Lung (tissue), 12 donors: Measurements from ENCODE around the gene GRXCR2. TPM values are rescaled to one million over a fixed set of nuclear protein-coding genes. Genes with fewer than 3 reads are reported as not detected.
"Not testable (repeated sequence)": the region's sequence is repeated elsewhere in the genome, so short reads cannot be mapped to it uniquely, and the experiment has no call there.

Experiments used
- ATAC-seq: fragments of 200-7000 bp; cut with Tn5 transposase; one replicate; pipeline ENCODE4 v1.9.1; 2020; ENCODE audit warnings: moderate number of reproducible peaks; ENCODE audit not compliant: insufficient read depth, low FRiP score
- DNase-seq, 3 donors: peaks; one replicate each; pipeline ENCODE4 v3.0.0-alpha.2; 2013 to 2017
- H3K27ac ChIP-seq, 2 donors: one replicate each; pipeline ENCODE4 v1.5.1; 2013; ENCODE audit warnings: mild to moderate bottlenecking in 2 of 2, moderate library complexity in 2 of 2, control low read depth in 1 of 2, inconsistent platforms in 1 of 2, low read depth in 1 of 2, low read length in 1 of 2
- H3K27me3 ChIP-seq, 3 donors: one replicate each; pipeline ENCODE4 v1.5.1; 2013; ENCODE audit warnings: low read length in 2 of 3; ENCODE audit not compliant: control insufficient read depth in 3 of 3, insufficient read depth in 3 of 3
- H3K36me3 ChIP-seq, 4 donors: one replicate each; pipeline ENCODE4 v1.5.1; 2013; ENCODE audit warnings: low read length in 4 of 4, mild to moderate bottlenecking in 1 of 4, moderate library complexity in 1 of 4; ENCODE audit not compliant: control insufficient read depth in 4 of 4, insufficient read depth in 4 of 4
- H3K4me1 ChIP-seq, 5 donors: one replicate each; pipeline ENCODE4 v1.5.1; 2013; ENCODE audit warnings: low read length in 5 of 5, mild to moderate bottlenecking in 2 of 5, moderate library complexity in 1 of 5; ENCODE audit not compliant: control insufficient read depth in 5 of 5, insufficient read depth in 5 of 5
- H3K4me3 ChIP-seq: one replicate; pipeline ENCODE4 v1.5.1; 2013; ENCODE audit warnings: mild to moderate bottlenecking, control low read depth, moderate library complexity
- H3K9ac ChIP-seq, 2 donors: one replicate each; pipeline ENCODE4 v1.5.1; 2013; ENCODE audit warnings: low read length in 2 of 2, control low read depth in 1 of 2; ENCODE audit not compliant: insufficient read depth in 1 of 2
- H3K9me3 ChIP-seq, 4 donors: one replicate each; pipeline ENCODE4 v1.5.1; 2013; ENCODE audit warnings: low read length in 3 of 4, mild to moderate bottlenecking in 1 of 4, moderate library complexity in 1 of 4; ENCODE audit not compliant: control insufficient read depth in 4 of 4, insufficient read depth in 3 of 4
- WGBS, 2 donors: extraction: QIAGEN DNeasy Blood & Tissue Kit; methylation state at CpG; one replicate each; pipeline ENCODE4 v1.1.7; 2013; 5-methylcytosine and 5-hydroxymethylcytosine counted together
- polyA plus RNA-seq, 2 donors: library from polyadenylated mRNA; stranded (reverse); fragments of 200-250 nt; gene quantifications; one replicate each; pipeline ENCODE4 v1.2.1, GENCODE V29; 2013
- total RNA-seq, 2 donors: library from RNA; depleted of rRNA in 1 of 2; stranded (reverse); fragments of >200 nt in 1 of 2; gene quantifications; one replicate each; pipeline ENCODE4 v1.2.1, GENCODE V29; 2014 to 2021
- TF ChIP-seq, protein P1 (sequence below): IDR thresholded peaks from 2 replicates; pipeline ENCODE4 v1.5.1; 2012; ENCODE audit warnings: mild to moderate bottlenecking; ENCODE audit errors: control extremely low read depth, extremely low read depth
- donor health status: control.
- donor health status: control.
- donor health status: Bipolar disorder and iron deficiency.
- donor health status: healthy.
- donor health status: DM: yes; HTN: yes; CAD: no.

GRXCR2 gene
- total and polyA plus RNA-seq, 4 donors, result not detected

DNA sequence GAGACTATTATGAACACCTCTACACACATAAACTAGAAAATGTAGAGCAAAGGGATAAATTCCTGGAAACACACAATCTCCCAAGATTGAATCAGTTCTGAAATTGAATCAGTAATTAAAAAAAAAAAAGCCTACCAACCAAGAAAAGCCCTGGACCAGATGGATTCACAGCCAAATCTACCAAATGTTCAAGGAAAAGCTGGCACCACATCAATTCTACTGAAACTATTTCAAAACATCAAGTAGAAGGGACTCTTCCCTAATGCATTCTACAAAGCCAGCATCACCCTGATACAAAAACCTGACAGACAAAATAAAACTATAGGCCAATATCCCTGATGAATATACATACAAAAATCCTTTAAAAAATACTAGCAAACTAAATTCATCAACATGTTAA is 25.4 kb upstream of the GRXCR2 start:
- H3K4me3 ChIP-seq, result no peak overlapping the region
- TF ChIP-seq, protein P1, sequence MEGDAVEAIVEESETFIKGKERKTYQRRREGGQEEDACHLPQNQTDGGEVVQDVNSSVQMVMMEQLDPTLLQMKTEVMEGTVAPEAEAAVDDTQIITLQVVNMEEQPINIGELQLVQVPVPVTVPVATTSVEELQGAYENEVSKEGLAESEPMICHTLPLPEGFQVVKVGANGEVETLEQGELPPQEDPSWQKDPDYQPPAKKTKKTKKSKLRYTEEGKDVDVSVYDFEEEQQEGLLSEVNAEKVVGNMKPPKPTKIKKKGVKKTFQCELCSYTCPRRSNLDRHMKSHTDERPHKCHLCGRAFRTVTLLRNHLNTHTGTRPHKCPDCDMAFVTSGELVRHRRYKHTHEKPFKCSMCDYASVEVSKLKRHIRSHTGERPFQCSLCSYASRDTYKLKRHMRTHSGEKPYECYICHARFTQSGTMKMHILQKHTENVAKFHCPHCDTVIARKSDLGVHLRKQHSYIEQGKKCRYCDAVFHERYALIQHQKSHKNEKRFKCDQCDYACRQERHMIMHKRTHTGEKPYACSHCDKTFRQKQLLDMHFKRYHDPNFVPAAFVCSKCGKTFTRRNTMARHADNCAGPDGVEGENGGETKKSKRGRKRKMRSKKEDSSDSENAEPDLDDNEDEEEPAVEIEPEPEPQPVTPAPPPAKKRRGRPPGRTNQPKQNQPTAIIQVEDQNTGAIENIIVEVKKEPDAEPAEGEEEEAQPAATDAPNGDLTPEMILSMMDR, result no peak
- DNase-seq (no peak), ATAC-seq (no peak)
- no peaks in the 10 kb centered on the region for H3K4me1 ChIP-seq
- H3K36me3 ChIP-seq, result no peaks in the 10 kb centered on the region
- H3K9ac ChIP-seq, result no peak overlapping the region
- no peaks in the 10 kb centered on the region for H3K9me3 ChIP-seq
- H3K27ac ChIP-seq, result no peak overlapping the region
- no peaks in the 10 kb centered on the region for H3K27me3 ChIP-seq

DNA sequence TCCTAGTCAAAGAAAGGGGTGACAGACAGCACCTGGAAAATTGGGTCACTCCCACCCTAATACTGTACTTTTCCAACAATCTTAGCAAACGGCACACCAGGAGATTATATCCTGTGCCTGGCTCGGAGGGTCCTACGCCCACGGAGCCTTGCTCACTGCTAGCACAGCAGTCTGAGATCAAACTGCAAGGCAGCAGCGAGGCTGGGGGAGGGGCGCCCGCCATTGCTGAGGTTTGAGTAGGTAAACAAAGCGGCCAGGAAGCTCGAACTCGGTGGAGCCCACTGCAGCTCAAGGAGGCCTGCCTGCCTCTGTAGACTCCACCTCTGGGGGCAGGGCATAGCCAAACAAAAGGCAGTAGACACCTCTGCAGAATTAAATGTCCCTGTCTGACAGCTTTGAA is 18.6 kb upstream of the GRXCR2 start:
- WGBS, 2 donors, result 89 to 94% methylated on average over 8 to 10 of the region's 10 CpGs
- H3K9ac ChIP-seq, ATAC-seq, H3K27me3 ChIP-seq, H3K27ac ChIP-seq, H3K36me3 ChIP-seq, H3K9me3 ChIP-seq, DNase-seq, H3K4me1 ChIP-seq, H3K4me3 ChIP-seq: not testable (repeated sequence)

DNA sequence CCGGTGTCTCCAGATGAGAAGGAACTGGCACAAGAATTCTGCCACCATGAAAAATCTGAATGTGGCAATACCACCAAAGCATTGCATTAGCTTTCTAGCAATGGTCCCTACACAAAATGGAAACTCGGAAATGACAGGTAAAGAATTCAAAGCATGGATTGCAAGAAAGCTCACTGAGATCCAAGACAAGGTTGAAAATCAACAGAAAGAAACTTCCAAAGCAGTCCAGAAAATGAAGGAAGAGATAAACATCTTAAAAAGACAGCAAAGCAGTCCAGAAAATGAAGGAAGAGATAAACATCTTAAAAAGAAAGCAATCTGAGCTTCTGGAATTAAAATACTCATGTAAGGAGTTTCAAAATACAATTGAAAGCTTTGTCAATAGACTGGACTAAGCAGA is 16.8 kb upstream of the GRXCR2 start:
- Histone ChIP-seq H3K4me3 (no peak overlapping the region), H3K27ac (no peak overlapping the region), H3K9me3 (peaks cover 0 to 8% (median 0%) of the 10 kb centered on the region in 4 donors), H3K36me3 (no peaks in the 10 kb centered on the region), H3K4me1 (no peaks in the 10 kb centered on the region), H3K9ac (no peak overlapping the region), H3K27me3 (no peaks in the 10 kb centered on the region)
- WGBS, 2 donors, result 92 to 94% methylated on average over 2 of the region's 2 CpGs
- TF ChIP-seq, protein P1, result no peak
- ATAC-seq (no peak), DNase-seq (no peak)

GRCh38 chr5:145887976-145888574 is 15.3 kb upstream of the GRXCR2 start:
- Histone ChIP-seq H3K4me3 (no peak overlapping the region), H3K36me3 (no peaks in the 10 kb centered on the region), H3K27me3 (no peaks in the 10 kb centered on the region), H3K4me1 (no peaks in the 10 kb centered on the region), H3K27ac (no peak overlapping the region), H3K9me3 (peaks cover 0 to 8% (median 0%) of the 10 kb centered on the region in 4 donors), H3K9ac (no peak overlapping the region)
- WGBS, 2 donors, result 68 to 74% methylated on average over 5 of the region's 5 CpGs
- peak; percentile 26 to 66 (median 56) for DNase-seq
- ATAC-seq, result no peak
- TF ChIP-seq, protein P1, result no peak
